ENCODE measurements around the gene PPIL6. TPM values are rescaled to one million over a fixed set of nuclear protein-coding genes. Genes with fewer than 3 reads are reported as not detected.

The PPIL6 gene
- total RNA-seq, 2 experiments from 2014 or later = 0.84 to 1.3 TPM

GRCh38 chr6:109344226-109344625 lies 96.2 kb downstream of the PPIL6 start:
- Mint-ChIP-seq H3K27ac (no peak overlapping the region), H3K27me3 (no peaks in the 10 kb centered on the region), H3K4me3 (no peak overlapping the region), H3K9me3 (no peaks in the 10 kb centered on the region), H3K36me3 (ENCODE audit: low read depth) (no peaks in the 10 kb centered on the region), H3K4me1 (ENCODE audit: low read depth) (no peaks in the 10 kb centered on the region)
- Histone ChIP-seq H3K4me3 (ENCODE audit: low read length) (no peak overlapping the region), H3K4me1 (ENCODE audit: insufficient read depth, low read length) (no peaks in the 10 kb centered on the region), H3K27me3 (ENCODE audit: control insufficient read depth in 1 of 2, insufficient read depth in 2 of 2, low read length in 2 of 2) (no peaks in the 10 kb centered on the region), H3K27ac (ENCODE audit: low read depth in 1 of 2, low read length in 2 of 2) (no peak overlapping the region), H3K9me3 (ENCODE audit: control insufficient read depth in 1 of 2, insufficient read depth in 1 of 2, low read length in 2 of 2) (no peaks in the 10 kb centered on the region), H3K36me3 (ENCODE audit: insufficient read depth, low read length) (no peaks in the 10 kb centered on the region)
- TF ChIP-seq CTCF (IDR thresholded peaks at IDR 0.05) = no peak
- ChIA-PET CTCF (no interaction called here), POLR2A (no interaction called here)
- ATAC-seq (ENCODE audit: poor library complexity) (no peak), DNase-seq (no peak)
- intact Hi-C loops (cut with DNase I, micrococcal nuclease) = no loop called here

GRCh38 chr6:109343518-109343917 lies 96.9 kb downstream of the PPIL6 start:
- DNase-seq = no peak
- Mint-ChIP-seq H3K27ac (no peak overlapping the region), H3K36me3 (ENCODE audit: low read depth) (no peaks in the 10 kb centered on the region), H3K4me1 (ENCODE audit: low read depth) (no peaks in the 10 kb centered on the region), H3K4me3 (no peak overlapping the region), H3K9me3 (no peaks in the 10 kb centered on the region), H3K27me3 (no peaks in the 10 kb centered on the region)
- Histone ChIP-seq H3K4me1 (ENCODE audit: insufficient read depth, low read length) (no peaks in the 10 kb centered on the region), H3K9me3 (ENCODE audit: control insufficient read depth in 1 of 2, insufficient read depth in 1 of 2, low read length in 2 of 2) (no peaks in the 10 kb centered on the region), H3K4me3 (ENCODE audit: low read length) (no peak overlapping the region), H3K36me3 (ENCODE audit: insufficient read depth, low read length) (no peaks in the 10 kb centered on the region), H3K27ac (ENCODE audit: low read depth in 1 of 2, low read length in 2 of 2) (no peak overlapping the region), H3K27me3 (ENCODE audit: control insufficient read depth in 1 of 2, insufficient read depth in 2 of 2, low read length in 2 of 2) (no peaks in the 10 kb centered on the region)
- POLR2A ChIA-PET = no interaction called here
- ATAC-seq (ENCODE audit: poor library complexity) = no peak
- intact Hi-C loops (cut with DNase I, micrococcal nuclease) = no loop called here
- TF ChIP-seq CTCF (IDR thresholded peaks at IDR 0.05) = no peak
- CTCF ChIA-PET = no interaction called here

- DNase-seq = no peak
Measured at GRCh38 chr6:109342911-109343310, 97.5 kb downstream of the PPIL6 start.

More at GRCh38 chr6:109342911-109343310, 97.5 kb downstream of the PPIL6 start:
- ChIA-PET POLR2A (no interaction called here), CTCF (no interaction called here)
- H3K4me3 ChIP-seq (ENCODE audit: low read length) = no peak overlapping the region
- no peak for ATAC-seq (ENCODE audit: poor library complexity)
- no peaks in the 10 kb centered on the region for H3K4me1 ChIP-seq (ENCODE audit: insufficient read depth, low read length)
- H3K9me3 ChIP-seq (ENCODE audit: control insufficient read depth in 1 of 2, insufficient read depth in 1 of 2, low read length in 2 of 2) = no peaks in the 10 kb centered on the region
- Mint-ChIP-seq H3K9me3 (no peaks in the 10 kb centered on the region), H3K4me1 (ENCODE audit: low read depth) (no peaks in the 10 kb centered on the region), H3K27ac (no peak overlapping the region), H3K36me3 (ENCODE audit: low read depth) (no peaks in the 10 kb centered on the region), H3K27me3 (no peaks in the 10 kb centered on the region), H3K4me3 (no peak overlapping the region)
- no peaks in the 10 kb centered on the region for H3K36me3 ChIP-seq (ENCODE audit: insufficient read depth, low read length)
- H3K27me3 ChIP-seq (ENCODE audit: control insufficient read depth in 1 of 2, insufficient read depth in 2 of 2, low read length in 2 of 2) = no peaks in the 10 kb centered on the region
- no peak overlapping the region for H3K27ac ChIP-seq (ENCODE audit: low read depth in 1 of 2, low read length in 2 of 2)
- no peak for TF ChIP-seq CTCF (IDR thresholded peaks at IDR 0.05)
- intact Hi-C loops (cut with DNase I, micrococcal nuclease) = no loop called here

Measured in CD4-positive, alpha-beta T cell (primary cell).